Smooth muscle cell (in vitro differentiated cells): ENCODE measurements around the gene GDF2. TPM values are rescaled to one million over a fixed set of nuclear protein-coding genes. Genes with fewer than 3 reads are reported as not detected.

ENCODE experiments used
- DNase-seq: peaks from one replicate; lab custom pipeline; 2025; ENCODE audit not compliant: unreplicated experiment; lab: John Stamatoyannopoulos, UW
- H2AFZ ChIP-seq: fragments of 200-600 bp; sonication (generic); 2 replicates; pipeline ENCODE4 v1.6.0; 2016; ENCODE audit warnings: antibody characterized with exemption, low read depth, mild to moderate bottlenecking
- H3F3A ChIP-seq: fragments of 200-600 bp; sonication (generic); 2 replicates; pipeline ENCODE4 v1.6.0; 2017; ENCODE audit warnings: antibody characterized with exemption, low read depth
- H3K27ac ChIP-seq: fragments of 200-600 bp; sonication (generic); 2 replicates; pipeline ENCODE4 v1.5.1; 2016; ENCODE audit warnings: low read depth, mild to moderate bottlenecking
- H3K27me3 ChIP-seq: fragments of 200-600 bp; sonication (generic); 2 replicates; pipeline ENCODE4 v1.6.1; 2016; ENCODE audit warnings: low read depth, mild to moderate bottlenecking
- H3K36me3 ChIP-seq: fragments of 200-600 bp; sonication (generic); 2 replicates; pipeline ENCODE4 v1.5.1; 2016; ENCODE audit warnings: low read depth
- H3K4me1 ChIP-seq: fragments of 200-600 bp; sonication (generic); 2 replicates; pipeline ENCODE4 v1.5.1; 2016; ENCODE audit warnings: low read depth
- H3K4me2 ChIP-seq: fragments of 200-600 bp; sonication (generic); 2 replicates; pipeline ENCODE4 v1.6.0; 2016; ENCODE audit warnings: mild to moderate bottlenecking
- H3K4me3 ChIP-seq: fragments of 200-600 bp; sonication (generic); 2 replicates; pipeline ENCODE4 v1.5.1; 2016; ENCODE audit warnings: mild to moderate bottlenecking
- H3K79me2 ChIP-seq: fragments of 200-600 bp; sonication (generic); 2 replicates; pipeline ENCODE4 v1.6.0; 2016; ENCODE audit warnings: low read depth, mild to moderate bottlenecking
- H3K9ac ChIP-seq: fragments of 200-600 bp; sonication (generic); 2 replicates; pipeline ENCODE4 v1.6.0; 2016; ENCODE audit warnings: low read depth
- H3K9me3 ChIP-seq: fragments of 200-600 bp; sonication (generic); replicated peaks from 2 replicates; pipeline ENCODE4 v1.5.1; 2016; ENCODE audit warnings: low read depth
- H4K20me1 ChIP-seq: fragments of 200-600 bp; sonication (generic); 2 replicates; pipeline ENCODE4 v1.6.0; 2016; ENCODE audit warnings: low read depth
- WGBS: methylation state at CpG from one replicate; pipeline ENCODE4 v1.1.7; 2016; ENCODE audit warnings: low lambda C conversion rate; 5-methylcytosine and 5-hydroxymethylcytosine counted together
- polyA plus RNA-seq: library from polyadenylated mRNA; unstranded; fragments of >200 nt; fragmentation: Nextera tagmentation; extraction: Ambion mirVana; gene quantifications from 2 replicates; pipeline ENCODE4 v1.2.1, GENCODE V29; 2016
- total RNA-seq: library from RNA; depleted of rRNA; stranded (reverse); fragments of >200 nt; gene quantifications from 2 replicates; pipeline ENCODE4 v1.2.3, GENCODE V29; 2014
- TF ChIP-seq, protein P1 (sequence below): fragments of 200-600 bp; sonication (generic); IDR thresholded peaks from 2 replicates; pipeline ENCODE4 v1.5.1; 2017; ENCODE audit warnings: borderline replicate concordance, mild to moderate bottlenecking, antibody characterized with exemption; ENCODE audit not compliant: insufficient read depth, poor library complexity, severe bottlenecking

The GDF2 gene
- total and polyA plus RNA-seq, 2 experiments from 2014 or later = not detected

DNA sequence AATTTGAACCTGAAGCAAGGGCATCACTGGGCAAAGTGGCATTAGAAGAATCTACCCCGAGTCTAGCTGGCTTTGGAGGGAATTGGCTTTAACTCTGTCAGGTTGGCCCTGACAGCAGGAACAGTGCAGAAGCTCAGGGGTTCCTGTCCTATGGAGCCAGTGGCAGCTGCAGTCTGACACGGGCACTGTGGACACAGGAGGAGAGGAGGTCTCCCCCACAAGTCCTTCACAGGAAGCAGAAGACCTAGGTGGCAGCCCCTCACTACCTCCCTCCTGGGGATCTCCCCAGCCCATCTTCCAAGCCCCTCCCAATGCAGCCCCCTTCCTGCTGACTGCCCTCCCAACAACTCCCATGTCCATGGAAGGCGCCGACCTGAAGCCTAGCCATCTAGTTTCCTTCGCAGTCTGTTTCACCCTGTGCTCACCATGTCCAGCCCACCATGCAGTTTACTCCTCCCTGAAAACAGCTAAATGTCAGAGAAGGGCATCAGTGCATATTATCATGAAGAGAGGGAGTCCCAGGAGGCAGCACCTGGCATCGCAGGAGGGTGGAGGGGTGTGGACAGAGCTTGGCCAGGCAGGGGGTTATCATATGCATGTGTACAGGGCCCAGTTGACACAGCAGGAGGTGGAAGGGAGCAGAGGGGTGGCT lies 40.1 kb upstream of the GDF2 start:
- no peaks in the 10 kb centered on the region for H4K20me1 ChIP-seq

DNA sequence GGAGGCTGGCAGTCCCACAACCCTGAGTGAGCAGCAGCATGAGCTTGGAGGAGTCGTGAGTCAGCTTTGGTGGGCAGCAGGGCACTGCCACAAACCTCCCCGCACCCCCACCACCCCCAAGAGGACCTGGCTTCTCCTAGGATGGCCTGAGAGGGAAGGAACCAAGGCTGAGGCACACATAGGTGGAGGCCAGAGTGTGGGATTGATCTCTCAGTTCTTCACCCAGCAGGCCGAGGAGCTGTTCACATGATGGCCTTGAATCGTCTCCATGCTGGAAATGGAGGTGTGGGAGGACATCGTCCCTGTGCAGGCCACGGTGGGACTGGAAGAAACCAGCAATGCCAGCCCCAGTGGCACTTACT lies 39.6 kb upstream of the GDF2 start:
- no peak overlapping the region for H3K27ac ChIP-seq
- no peak overlapping the region for H3K9ac ChIP-seq
- no peak overlapping the region for H2AFZ ChIP-seq
- H3K79me2 ChIP-seq = no peaks in the 10 kb centered on the region
- TF ChIP-seq, protein P1, sequence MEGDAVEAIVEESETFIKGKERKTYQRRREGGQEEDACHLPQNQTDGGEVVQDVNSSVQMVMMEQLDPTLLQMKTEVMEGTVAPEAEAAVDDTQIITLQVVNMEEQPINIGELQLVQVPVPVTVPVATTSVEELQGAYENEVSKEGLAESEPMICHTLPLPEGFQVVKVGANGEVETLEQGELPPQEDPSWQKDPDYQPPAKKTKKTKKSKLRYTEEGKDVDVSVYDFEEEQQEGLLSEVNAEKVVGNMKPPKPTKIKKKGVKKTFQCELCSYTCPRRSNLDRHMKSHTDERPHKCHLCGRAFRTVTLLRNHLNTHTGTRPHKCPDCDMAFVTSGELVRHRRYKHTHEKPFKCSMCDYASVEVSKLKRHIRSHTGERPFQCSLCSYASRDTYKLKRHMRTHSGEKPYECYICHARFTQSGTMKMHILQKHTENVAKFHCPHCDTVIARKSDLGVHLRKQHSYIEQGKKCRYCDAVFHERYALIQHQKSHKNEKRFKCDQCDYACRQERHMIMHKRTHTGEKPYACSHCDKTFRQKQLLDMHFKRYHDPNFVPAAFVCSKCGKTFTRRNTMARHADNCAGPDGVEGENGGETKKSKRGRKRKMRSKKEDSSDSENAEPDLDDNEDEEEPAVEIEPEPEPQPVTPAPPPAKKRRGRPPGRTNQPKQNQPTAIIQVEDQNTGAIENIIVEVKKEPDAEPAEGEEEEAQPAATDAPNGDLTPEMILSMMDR = no peak
- H3K4me2 ChIP-seq = no peak overlapping the region
- H3K36me3 ChIP-seq = no peaks in the 10 kb centered on the region
- no peaks in the 10 kb centered on the region for H3K9me3 ChIP-seq
- peaks cover 14% of the 10 kb centered on the region for H3K27me3 ChIP-seq
- WGBS = 95% methylated on average over 6 of the region's 6 CpGs
- H3K4me1 ChIP-seq = no peaks in the 10 kb centered on the region
- no peaks in the 10 kb centered on the region for H4K20me1 ChIP-seq
- no peak for DNase-seq
- H3F3A ChIP-seq = no peaks in the 10 kb centered on the region
- H3K4me3 ChIP-seq = no peak overlapping the region

More for the DNA sequence above, 40.1 kb upstream of the GDF2 start:
- no peaks in the 10 kb centered on the region for H3K79me2 ChIP-seq
- H3K27me3 ChIP-seq = peaks cover 14% of the 10 kb centered on the region
- TF ChIP-seq, protein P1 = no peak
- H2AFZ ChIP-seq = no peak overlapping the region
- H3K27ac ChIP-seq = no peak overlapping the region
- H3K4me3 ChIP-seq = no peak overlapping the region
- DNase-seq = no peak
- H3K36me3 ChIP-seq = no peaks in the 10 kb centered on the region
- no peaks in the 10 kb centered on the region for H3F3A ChIP-seq
- H3K9me3 ChIP-seq = no peaks in the 10 kb centered on the region
- no peak overlapping the region for H3K4me2 ChIP-seq
- WGBS = 89% methylated on average over 6 of the region's 6 CpGs
- no peak overlapping the region for H3K9ac ChIP-seq
- no peaks in the 10 kb centered on the region for H3K4me1 ChIP-seq

DNA sequence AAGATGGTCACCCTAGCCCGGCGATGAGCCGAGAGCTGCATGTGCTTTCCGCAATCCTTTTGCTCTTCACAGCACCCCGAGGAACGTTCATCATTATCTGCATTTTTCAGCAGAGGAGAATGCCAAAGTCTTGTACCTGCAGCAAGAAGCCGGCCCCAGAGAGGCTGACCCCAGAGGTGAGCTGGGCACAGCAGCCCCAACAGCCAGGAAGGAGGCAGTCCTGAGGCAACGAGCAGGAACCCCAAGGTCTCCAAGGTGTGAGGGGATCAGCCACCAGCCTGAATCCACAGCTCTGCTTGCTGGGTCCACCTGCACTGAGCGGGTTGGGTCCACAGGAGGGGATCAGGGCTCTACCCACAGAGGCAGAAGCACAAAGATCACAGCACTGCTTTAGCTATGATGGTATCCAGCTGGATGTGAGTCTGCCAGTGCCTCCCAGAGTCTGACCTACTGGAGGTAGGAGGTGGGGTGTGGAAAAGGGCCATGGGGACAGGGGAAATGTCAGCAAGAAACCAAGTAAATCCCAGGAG lies 39.1 kb upstream of the GDF2 start:
- H3K9me3 ChIP-seq = no peaks in the 10 kb centered on the region
- no peak overlapping the region for H3K27ac ChIP-seq
- H3K4me2 ChIP-seq = no peak overlapping the region
- no peaks in the 10 kb centered on the region for H3K36me3 ChIP-seq
- H3K4me1 ChIP-seq = no peaks in the 10 kb centered on the region
- peaks cover 14% of the 10 kb centered on the region for H3K27me3 ChIP-seq
- H3K4me3 ChIP-seq = no peak overlapping the region
- no peak for DNase-seq
- no peak overlapping the region for H2AFZ ChIP-seq
- H3F3A ChIP-seq = no peaks in the 10 kb centered on the region
- TF ChIP-seq, protein P1 = no peak
- no peaks in the 10 kb centered on the region for H3K79me2 ChIP-seq
- no peak overlapping the region for H3K9ac ChIP-seq
- WGBS = 85% methylated on average over 9 of the region's 9 CpGs
- no peaks in the 10 kb centered on the region for H4K20me1 ChIP-seq

DNA sequence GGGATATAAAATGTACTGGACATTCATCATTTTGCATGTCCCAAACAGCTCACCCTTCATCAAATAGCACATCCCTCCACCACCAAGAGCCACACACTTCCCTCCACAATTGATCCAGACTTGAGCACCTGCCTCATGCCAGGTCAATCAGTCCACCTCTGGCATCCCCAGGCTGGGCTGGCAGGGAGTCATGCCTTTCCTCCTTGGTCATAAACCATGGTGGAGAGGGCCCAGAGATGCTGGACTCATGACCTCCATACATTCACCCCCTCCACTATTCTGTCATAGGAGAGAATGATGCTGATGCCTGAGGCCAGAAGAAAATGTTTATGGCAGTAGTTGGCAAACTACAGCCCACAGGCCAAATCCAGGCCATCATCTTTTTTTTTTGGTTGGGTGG lies 38.4 kb upstream of the GDF2 start:
- TF ChIP-seq, protein P1 = no peak
- Histone ChIP-seq H3K4me2 (no peak overlapping the region), H3K36me3 (no peaks in the 10 kb centered on the region), H4K20me1 (no peaks in the 10 kb centered on the region), H3K27ac (no peak overlapping the region), H2AFZ (no peak overlapping the region), H3K4me1 (no peaks in the 10 kb centered on the region), H3F3A (no peaks in the 10 kb centered on the region), H3K4me3 (no peak overlapping the region), H3K27me3 (peaks cover 14% of the 10 kb centered on the region), H3K79me2 (no peaks in the 10 kb centered on the region), H3K9ac (no peak overlapping the region), H3K9me3 (no peaks in the 10 kb centered on the region)
- no peak for DNase-seq
